Measurements from ENCODE around the gene APP.

APP gene

GRCh38 chr21:25905126-25905525, 265.4 kb downstream of the APP start:
- Histone ChIP-seq H3K4me3 (ENCODE audit: low read depth in 1 of 2, low read length in 2 of 2) (no peak overlapping the region), H4K20me1 (ENCODE audit: insufficient read depth, low read length) (no peaks in the 10 kb centered on the region), H3K9me3 (ENCODE audit: insufficient read depth, low read length, severe bottlenecking) (no peaks in the 10 kb centered on the region), H3K9ac (ENCODE audit: low read depth, low read length) (no peak overlapping the region), H3K4me2 (ENCODE audit: insufficient read depth, low read length) (no peak overlapping the region), H3K36me3 (ENCODE audit: insufficient read depth, low read length) (no peaks in the 10 kb centered on the region), H3K27ac (ENCODE audit: low read length) (no peak overlapping the region), H3K79me2 (ENCODE audit: insufficient read depth, low read length) (no peaks in the 10 kb centered on the region), H3K4me1 (ENCODE audit: insufficient read depth, low read length) (no peaks in the 10 kb centered on the region), H2AFZ (ENCODE audit: low read depth, low read length) (no peak overlapping the region), H3K27me3 (ENCODE audit: insufficient read depth, low read length, poor library complexity) (no peaks in the 10 kb centered on the region)
- TF ChIP-seq CTCF (IDR thresholded peaks at IDR 0.05; ENCODE audit: borderline replicate concordance, extremely low read depth, low read length, poor library complexity, severe bottlenecking), result no peak
- TF ChIP-seq EZH2 (IDR thresholded peaks at IDR 0.05; ENCODE audit: borderline replicate concordance, low read depth, low read length, severe bottlenecking), result no peak
- ATAC-seq (ENCODE audit: insufficient read depth, low read depth) (no peak), DNase-seq (no peak)

GRCh38 chr21:25904044-25904695, 266.4 kb downstream of the APP start:
- H3K36me3 ChIP-seq (ENCODE audit: insufficient read depth, low read length), result no peaks in the 10 kb centered on the region
- H2AFZ ChIP-seq (ENCODE audit: low read depth, low read length), result no peak overlapping the region
- no peaks in the 10 kb centered on the region for H4K20me1 ChIP-seq (ENCODE audit: insufficient read depth, low read length)
- no peak overlapping the region for H3K27ac ChIP-seq (ENCODE audit: low read length)
- H3K27me3 ChIP-seq (ENCODE audit: insufficient read depth, low read length, poor library complexity), result no peaks in the 10 kb centered on the region
- no peak for TF ChIP-seq CTCF (IDR thresholded peaks at IDR 0.05; ENCODE audit: borderline replicate concordance, extremely low read depth, low read length, poor library complexity, severe bottlenecking)
- no peak for TF ChIP-seq EZH2 (IDR thresholded peaks at IDR 0.05; ENCODE audit: borderline replicate concordance, low read depth, low read length, severe bottlenecking)
- H3K4me3 ChIP-seq (ENCODE audit: low read depth in 1 of 2, low read length in 2 of 2), result no peak overlapping the region
- no peak overlapping the region for H3K9ac ChIP-seq (ENCODE audit: low read depth, low read length)
- no peak for DNase-seq
- H3K9me3 ChIP-seq (ENCODE audit: insufficient read depth, low read length, severe bottlenecking), result no peaks in the 10 kb centered on the region
- no peaks in the 10 kb centered on the region for H3K4me1 ChIP-seq (ENCODE audit: insufficient read depth, low read length)
- no peaks in the 10 kb centered on the region for H3K79me2 ChIP-seq (ENCODE audit: insufficient read depth, low read length)
- H3K4me2 ChIP-seq (ENCODE audit: insufficient read depth, low read length), result no peak overlapping the region
- no peak for ATAC-seq (ENCODE audit: insufficient read depth, low read depth)

DNA sequence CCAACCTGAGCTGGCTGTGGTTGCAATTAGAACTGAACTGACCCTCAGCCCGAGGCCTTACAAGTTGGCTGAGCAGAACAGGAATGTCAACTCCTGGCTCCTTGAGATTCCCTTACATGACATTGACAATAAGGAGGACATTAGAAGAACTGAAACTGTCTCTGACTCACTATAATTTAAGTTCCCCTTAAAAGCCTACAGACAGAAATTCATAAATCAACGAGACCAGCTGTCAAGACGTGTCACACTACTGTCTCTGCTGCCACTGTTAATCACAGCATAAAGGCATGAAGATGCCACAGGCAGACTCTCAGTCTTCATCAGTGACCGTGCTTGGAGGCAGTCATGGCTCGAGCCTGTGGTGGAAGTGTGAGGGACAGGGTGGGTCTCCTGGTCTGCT, 267.0 kb downstream of the APP start:
- Histone ChIP-seq H2AFZ (ENCODE audit: low read depth, low read length) (no peak overlapping the region), H3K4me3 (ENCODE audit: low read depth in 1 of 2, low read length in 2 of 2) (no peak overlapping the region), H3K79me2 (ENCODE audit: insufficient read depth, low read length) (no peaks in the 10 kb centered on the region), H3K36me3 (ENCODE audit: insufficient read depth, low read length) (no peaks in the 10 kb centered on the region), H3K4me1 (ENCODE audit: insufficient read depth, low read length) (no peaks in the 10 kb centered on the region), H3K27ac (ENCODE audit: low read length) (no peak overlapping the region), H3K27me3 (ENCODE audit: insufficient read depth, low read length, poor library complexity) (no peaks in the 10 kb centered on the region), H3K9me3 (ENCODE audit: insufficient read depth, low read length, severe bottlenecking) (no peaks in the 10 kb centered on the region), H3K9ac (ENCODE audit: low read depth, low read length) (no peak overlapping the region), H3K4me2 (ENCODE audit: insufficient read depth, low read length) (no peak overlapping the region), H4K20me1 (ENCODE audit: insufficient read depth, low read length) (no peaks in the 10 kb centered on the region)
- ATAC-seq (ENCODE audit: insufficient read depth, low read depth), result no peak
- TF ChIP-seq EZH2 (IDR thresholded peaks at IDR 0.05; ENCODE audit: borderline replicate concordance, low read depth, low read length, severe bottlenecking) (no peak), CTCF (IDR thresholded peaks at IDR 0.05; ENCODE audit: borderline replicate concordance, extremely low read depth, low read length, poor library complexity, severe bottlenecking) (no peak)
- DNase-seq, result no peak
